Measurements from ENCODE around the gene GTF2F2.

GTF2F2 gene, protein sequence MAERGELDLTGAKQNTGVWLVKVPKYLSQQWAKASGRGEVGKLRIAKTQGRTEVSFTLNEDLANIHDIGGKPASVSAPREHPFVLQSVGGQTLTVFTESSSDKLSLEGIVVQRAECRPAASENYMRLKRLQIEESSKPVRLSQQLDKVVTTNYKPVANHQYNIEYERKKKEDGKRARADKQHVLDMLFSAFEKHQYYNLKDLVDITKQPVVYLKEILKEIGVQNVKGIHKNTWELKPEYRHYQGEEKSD

DNA sequence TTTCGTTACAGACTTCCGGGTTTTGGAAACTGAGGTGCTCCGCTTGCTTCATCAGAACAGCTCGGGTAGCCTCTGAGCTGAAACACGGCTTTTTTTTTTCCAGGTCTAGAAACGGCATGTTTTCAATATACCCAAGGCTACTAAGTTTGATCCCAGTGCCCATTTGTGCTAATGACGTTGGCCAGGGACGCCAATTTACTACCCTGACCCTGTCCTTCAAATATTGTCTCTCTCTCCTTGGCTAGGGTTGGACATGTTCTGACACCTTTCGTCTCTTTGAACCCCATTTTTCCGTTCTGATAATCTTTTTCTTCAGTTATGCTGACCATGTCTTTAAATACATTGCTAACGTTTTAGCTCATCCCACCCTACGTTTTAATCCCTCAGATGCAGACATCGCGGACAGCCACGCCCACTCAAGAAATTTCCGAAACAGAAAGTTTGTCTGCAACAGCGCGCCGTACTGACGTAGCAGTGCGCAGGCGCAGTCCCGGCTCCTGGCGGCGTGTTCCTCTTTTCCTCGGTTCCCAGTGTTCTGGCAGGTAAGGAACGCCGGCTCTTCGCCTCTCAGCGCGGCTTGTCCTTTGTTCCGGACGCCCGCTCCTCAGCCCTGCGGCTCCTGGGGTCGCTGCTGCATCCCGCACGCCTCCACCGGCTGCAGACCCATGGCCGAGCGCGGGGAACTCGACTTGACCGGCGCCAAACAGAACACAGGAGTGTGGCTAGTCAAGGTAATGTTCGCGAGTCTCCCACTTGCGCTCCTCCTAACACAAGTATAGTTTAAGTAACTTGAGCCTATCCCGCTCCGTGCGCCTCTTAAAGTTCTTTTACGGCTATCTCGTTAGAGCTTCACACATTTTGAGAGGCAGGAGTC is at the start of gene GTF2F2:
Gene GTF2F2 (plus strand): TSS at position 520 of the 874 bp plus-strand sequence. CDS start 146 bp downstream, at position 666.
- DNase-seq: peak; percentile 95

DNA sequence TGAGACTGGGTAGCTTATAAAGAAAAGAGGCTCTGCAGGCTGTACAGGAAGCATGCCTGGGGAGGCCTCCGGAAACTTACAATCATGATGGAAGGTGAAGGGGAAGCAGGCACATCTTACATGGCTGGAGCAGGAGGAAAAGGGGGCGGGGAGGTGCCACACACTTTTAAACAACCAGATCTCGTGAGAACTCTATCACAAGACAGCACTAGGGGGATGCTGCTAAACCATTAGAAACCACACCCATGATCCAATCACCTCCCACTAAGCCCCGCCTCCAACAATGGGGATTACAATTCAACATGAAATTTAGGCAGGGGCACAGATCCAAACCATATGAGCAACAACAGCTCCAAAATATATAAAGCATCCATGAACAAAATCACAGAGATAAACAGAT is 46.5 kb upstream of the GTF2F2 start:
- no peak for DNase-seq

DNA sequence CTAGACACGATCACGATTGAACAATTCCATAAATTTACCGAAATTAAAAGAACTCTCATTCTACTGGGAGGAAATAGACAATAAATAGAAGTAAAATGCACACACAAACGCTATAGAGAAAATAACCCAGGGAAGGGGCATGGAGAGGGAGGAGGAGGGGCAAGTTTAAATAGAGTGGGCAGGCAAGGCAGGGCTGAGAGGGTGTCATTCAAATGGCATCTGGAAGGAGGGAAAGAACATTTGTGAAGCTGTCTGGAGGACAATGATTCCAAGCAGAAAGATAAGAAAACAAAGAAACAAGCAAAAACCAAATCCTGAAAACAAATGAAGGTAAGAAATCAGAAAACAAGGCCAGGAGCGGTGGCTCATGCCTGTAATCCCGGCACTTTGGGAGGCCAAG is 45.6 kb upstream of the GTF2F2 start:
- DNase-seq: no peak

DNA sequence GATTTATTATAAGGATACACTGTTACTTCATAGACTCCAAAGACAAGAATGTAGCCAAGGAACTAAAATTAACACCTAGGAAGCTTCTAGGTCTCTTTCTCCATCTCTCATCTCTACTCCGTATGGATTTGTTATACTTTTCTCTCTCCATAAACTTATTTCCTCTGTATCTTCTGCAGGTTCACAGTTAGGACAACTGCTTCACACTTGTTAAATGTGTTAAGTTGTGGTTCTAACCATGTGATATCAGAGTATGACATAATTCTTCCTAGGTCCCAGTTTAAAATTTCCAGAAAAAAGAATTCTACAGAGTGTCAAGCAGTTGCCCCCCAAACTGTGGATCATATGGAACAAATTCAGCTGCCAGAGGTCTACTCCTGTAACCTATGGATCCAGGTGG is 42.3 kb upstream of the GTF2F2 start:
- DNase-seq: no peak

DNA sequence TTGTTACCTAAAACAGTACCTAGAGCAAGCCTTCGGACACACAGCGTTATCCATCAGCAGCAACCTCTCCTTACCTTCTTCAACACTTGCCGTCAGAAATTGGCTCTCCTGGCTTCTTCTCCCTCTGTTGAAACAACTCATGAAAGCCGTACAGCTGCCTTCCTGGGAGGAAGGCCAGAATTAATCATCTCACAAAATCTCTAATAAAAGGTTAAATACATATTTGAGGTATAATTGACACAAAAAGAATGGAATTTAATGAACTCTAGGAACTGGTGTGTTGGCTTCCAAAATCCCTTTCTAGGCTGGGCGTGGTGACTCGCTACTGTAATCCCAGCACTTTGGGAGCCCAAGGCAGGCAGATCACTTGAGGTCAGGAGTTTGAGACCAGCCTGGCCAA is 37.3 kb upstream of the GTF2F2 start:
- no peak for DNase-seq

DNA sequence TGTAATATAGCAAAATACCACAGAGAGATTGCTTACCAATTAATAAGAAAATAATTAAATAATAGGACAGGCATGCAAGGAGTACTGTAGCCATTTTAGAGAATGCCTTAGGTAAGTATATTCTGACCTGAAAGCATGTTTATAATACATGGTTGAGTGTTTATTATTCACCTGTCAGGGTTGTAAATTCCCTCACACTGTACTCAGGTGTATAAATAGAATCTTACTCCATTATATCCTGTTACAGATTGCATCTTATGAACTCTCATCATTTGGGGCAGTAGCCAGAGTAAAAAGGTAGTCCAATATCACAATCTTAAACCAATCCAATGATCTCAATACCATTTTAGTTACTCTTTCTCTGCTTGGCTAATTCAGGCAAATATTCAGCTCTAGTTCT is 35.8 kb upstream of the GTF2F2 start:
- DNase-seq: no peak

DNA sequence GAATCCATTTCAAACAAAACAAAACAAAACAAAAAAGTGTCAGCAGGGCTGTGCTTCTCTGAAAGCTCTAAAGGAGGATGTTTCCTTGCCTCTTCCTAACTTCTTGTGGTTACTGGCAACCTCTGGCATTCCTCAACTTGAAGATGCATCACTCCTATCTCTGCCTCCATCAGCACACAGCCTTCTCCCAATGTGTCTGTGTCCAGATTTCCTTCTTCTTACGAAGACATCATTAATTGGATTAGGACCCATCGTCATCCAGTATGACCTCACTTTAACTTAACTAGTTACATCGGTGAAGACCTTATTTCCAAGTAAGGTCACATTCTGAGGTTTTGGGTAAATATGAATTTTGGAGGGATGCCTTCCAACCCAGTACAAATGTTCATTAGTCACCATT is 33.8 kb upstream of the GTF2F2 start:
- no peak for DNase-seq

DNA sequence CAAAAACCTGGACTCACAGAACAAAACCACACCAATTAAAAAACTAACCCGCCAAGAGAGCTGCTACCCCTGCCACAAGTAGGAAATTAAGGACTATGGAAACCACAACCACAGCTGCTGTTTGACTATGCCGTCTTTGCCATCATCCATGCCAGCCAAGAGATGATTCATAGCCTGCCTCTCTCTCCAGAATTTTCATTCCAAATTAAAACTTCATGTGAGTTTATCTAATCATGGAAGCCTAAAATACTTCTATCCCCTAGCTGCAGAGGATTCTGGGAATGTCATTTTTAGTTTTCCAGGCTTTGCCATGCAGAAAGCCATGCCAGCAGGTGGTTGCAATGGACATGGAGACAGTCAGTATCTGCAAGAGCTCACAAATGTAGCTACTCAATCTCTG is 27.6 kb upstream of the GTF2F2 start:
- no peak for DNase-seq

DNA sequence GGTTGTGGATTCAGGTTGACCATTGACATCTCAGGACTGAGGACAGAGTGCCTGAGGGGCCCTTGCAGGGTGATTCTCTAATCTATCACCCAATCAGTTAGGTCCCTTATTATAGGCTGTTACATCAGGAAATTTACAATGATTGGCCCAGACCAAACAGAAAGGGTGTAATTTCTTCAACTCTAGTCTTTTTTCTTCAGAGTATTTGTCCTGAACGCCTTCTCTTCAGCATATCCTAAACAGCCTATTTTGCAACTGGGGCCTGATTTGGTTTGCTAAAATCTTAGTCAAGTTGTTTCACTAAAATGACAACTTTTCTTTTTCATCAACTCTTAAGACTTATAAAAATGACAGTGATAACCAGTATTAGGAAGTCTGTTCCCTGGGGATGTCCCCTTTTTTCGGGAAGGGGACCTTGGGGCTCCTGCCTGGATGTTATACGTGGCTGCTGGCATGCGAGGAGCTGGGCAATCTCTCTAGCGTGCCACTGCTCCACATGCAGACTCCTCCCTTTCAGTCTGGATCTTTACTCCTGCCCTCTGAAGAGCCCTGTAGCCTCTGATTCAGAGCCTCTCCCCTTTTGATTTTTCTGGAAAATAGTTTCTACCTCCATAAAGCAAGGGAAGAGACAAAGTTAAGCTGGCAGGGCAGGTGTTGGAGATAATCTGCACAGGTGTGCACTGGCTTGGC is 19.6 kb upstream of the GTF2F2 start:
- no peak for DNase-seq

DNA sequence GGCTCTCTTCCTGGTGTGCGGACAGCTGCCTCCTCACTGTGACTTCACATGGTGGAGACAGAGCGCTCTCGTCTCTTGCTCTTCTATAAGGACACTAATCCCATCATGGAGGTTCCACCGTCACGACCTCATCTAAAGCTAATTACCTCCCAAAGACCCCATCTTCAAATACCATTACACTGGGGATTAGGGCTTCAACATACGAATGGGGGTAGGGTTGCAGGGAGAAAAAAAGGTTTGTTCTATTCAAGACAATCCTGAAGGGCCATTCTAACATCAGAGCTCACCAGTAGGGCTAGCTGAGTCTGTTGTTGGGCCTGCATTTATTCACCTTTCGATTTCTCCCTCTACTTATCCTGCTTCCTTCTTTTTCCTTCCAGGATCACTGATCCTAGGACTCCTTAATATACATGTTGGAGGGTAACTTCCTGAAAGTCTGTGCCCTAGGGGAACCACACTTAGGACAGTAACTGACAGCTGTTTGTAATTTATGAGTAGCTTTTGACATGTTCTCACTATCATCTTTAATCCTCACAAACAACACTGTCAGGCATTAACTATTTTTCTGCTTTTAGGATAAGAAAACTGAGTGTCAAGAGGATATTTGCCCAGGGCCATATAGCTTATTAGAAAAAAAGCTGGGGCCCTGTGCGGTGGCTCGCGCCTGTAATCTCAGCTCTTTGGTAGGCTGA is 18.8 kb upstream of the GTF2F2 start:
- DNase-seq: no peak

DNA sequence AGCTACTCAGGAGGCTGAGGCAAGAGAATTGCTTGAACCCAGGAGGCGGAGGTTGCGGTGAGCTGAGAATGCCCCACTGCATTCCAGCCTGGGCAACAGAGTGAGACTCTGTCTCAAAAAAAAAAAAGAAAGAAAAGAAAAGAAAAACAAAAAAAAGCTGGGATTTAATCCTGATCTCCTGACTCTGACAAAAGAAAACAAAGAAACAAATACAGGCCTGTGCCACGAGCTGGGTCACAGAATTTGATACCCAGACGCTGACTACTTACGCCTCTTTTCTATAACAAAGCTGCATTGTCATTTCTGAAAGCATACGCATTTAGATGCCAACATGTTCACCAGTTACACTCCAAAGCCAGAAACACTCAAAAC is 18.2 kb upstream of the GTF2F2 start:
- DNase-seq: no peak

DNA sequence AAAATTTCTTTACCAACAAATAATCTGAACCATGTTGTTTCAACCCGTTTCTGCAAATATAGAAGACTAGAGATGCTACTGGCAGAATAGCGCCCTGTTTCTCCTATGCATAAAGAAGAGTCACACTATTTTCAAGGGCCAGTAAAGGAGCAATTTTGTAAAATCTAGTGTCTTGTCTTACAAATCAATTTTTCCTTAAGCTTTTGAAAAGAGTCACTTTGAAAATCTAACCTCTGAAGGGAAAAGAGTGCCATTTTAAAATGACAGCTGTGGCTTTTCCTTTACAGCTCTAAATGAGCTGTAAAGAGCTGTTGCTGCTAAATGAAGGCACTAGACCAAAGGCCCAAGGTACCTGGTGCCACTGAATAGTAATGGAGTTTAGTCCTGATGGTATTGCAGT is 16.9 kb upstream of the GTF2F2 start:
- DNase-seq: no peak

DNA sequence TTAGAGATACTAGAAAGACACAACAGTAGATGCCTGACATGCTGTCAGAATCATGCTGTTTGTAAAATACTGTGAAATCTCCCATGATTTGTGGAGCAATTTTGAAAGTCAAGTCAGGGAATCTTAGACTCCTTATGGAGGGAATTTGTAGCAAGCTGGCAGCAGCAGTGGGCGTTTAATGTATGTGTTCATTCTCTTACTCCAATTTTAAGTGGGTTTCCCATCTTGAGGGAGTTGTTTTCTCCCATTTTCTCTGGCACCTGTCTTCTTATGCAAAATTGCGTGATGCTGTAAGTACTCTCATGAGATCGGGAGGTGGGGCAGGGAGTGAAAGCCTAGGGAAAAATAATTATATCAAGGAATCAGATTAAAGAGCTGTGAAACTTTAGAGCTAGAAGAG is 16.0 kb upstream of the GTF2F2 start:
- no peak for DNase-seq

DNA sequence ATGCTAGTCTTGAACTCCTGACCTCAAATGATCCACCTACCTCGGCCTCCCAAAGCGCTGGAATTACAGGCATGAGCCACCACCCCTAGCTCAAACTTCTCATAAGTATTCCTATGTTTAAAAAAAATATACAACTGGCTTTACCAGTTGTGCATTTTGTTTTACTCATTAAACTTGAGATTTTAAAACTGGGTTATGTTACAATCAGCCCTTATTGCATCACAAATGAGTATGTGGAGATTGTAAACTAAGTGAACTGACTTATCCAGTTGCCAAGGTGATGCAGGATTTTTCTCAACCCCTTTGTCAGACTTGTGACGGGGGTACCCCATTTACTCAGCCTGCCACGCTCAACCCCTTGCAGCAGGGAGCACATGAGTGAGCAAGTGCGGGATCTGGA is 14.4 kb upstream of the GTF2F2 start:
- no peak for DNase-seq

DNA sequence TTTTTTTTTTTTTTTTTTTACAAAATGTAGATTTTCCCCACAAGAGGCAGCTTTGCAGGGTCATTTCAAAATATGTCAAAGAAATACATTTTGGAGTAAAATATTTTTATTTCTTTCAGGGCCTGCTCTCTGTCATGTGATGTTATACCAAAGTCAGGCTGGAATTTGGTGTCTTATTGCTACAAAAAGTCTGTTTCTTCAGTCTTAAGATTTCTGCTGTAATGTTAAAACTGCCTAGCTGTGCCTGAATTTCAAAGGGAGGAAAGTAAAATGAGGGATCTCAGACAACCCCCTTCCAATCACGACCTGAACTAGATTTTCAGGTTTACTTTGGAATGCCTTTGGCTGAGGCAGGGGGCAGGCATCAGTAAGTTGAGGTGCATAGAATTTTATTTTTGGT is 12.8 kb upstream of the GTF2F2 start:
- no peak for DNase-seq

DNA sequence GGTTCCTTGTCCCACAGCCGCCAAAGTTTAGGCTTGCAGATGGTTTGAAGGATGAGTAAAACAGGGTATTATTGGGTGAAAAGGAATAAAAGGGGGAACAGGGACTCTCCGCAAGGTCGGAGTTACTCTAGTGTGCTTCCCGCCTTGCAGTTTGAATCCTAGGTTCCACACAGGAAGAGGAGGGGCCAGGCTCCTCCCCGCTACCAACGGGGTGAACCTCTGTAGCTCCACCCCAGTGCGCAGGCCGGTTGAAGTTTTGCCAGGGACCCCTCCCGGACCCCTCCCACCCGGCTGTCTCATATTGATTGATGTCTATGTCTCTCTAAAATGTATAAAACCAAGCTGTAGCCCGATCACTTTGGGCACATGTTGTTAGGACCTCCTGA is 11.6 kb upstream of the GTF2F2 start:
- DNase-seq: peak; percentile 21

DNA sequence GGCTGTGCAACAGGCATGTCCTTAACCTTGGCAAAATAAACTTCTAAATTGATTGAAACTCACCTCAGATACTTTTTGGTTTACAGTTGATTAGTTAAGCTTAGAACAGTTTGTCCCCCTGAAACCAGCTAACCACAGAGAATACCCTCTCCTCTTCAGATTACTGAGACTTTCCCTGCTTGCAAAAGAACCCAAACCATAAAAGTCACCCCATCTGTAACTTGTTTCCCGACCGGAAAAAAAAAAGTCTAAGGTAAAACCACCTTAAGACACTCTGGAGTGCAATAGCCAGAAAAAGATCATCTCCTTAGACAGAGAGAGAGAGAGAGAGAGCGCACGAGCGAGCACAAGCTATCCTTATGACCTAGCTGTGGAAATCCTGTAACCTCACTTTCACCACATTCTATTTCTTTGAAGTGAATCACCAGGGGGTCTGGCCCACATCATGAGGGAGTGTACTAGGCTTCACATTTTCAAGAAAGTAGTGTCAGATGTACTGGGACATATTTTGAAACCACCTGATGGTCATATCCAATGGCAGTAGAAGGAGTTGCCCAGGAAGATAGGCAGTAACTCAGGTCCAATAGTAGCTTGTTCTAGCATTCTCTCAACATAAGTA is 11.1 kb upstream of the GTF2F2 start:
- no peak for DNase-seq

DNA sequence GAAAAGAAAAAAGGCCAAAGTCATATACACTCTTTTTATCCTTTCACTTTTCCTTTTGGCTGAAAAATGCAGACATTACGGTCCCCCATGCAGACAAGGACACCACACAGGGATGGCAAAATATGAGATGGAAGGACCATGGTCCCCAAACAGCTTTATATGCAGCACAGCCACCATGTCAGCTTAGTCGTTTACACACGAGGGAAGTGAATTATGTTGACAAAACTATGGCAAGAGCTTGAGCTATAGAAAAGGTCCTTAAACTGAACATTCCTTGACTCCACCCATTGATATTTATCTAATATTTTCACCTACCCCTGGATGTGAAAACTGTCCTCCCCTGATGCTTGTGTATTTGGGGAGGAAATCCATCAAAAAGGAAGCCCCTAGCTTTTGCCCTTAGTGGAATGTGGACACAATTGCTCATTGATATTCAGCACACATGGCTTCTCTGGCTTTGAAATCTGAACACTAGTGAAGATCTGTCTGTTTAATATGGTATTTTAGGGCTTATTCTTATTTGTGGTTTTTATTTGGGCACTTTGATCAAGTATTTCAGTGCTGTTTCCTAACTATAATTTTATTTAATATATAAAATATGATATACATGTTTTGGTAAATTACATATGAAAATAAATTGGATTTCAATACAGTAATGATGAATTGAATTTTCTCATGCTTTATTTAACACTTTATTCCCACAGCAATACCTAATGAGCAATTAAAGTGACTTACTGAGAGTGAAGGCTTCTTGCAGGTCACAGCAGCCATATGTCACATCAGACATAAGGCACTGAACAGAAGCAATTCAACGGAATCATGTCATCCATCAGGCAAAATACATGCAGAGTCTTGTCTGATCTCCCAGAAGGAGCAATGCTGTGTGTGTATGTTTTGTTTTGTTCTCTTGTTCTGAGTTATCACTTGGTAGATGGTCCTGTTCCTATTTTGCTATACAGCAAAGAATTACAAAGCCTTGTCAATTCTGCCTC is 6.8 kb upstream of the GTF2F2 start:
- DNase-seq: no peak

DNA sequence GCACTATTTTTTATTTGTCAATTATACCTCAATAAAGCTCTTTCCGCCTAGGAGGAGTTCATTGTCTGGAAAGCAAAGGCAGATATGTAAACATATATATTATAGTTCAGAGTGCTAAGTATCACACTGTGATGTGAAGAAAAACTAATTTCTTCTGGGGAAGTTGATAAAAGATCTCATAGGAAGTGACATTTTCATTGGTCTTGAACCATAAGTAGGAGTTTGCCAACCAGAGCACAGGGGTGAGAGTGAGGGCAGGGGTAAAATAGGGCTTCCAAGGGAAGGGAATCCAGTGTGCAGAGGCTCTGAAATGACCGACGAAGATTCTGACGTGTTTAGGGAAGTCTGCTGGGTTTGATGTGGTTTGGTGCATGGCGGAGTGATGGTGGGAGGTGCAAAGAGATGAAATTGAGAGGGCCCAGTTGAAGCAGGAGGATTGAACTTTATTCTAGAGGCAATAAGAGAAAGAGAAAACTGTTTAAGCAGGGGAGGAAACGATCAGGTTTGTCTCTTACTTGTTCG is 780 bp upstream of the GTF2F2 start:
- DNase-seq: peak; percentile 57

DNA sequence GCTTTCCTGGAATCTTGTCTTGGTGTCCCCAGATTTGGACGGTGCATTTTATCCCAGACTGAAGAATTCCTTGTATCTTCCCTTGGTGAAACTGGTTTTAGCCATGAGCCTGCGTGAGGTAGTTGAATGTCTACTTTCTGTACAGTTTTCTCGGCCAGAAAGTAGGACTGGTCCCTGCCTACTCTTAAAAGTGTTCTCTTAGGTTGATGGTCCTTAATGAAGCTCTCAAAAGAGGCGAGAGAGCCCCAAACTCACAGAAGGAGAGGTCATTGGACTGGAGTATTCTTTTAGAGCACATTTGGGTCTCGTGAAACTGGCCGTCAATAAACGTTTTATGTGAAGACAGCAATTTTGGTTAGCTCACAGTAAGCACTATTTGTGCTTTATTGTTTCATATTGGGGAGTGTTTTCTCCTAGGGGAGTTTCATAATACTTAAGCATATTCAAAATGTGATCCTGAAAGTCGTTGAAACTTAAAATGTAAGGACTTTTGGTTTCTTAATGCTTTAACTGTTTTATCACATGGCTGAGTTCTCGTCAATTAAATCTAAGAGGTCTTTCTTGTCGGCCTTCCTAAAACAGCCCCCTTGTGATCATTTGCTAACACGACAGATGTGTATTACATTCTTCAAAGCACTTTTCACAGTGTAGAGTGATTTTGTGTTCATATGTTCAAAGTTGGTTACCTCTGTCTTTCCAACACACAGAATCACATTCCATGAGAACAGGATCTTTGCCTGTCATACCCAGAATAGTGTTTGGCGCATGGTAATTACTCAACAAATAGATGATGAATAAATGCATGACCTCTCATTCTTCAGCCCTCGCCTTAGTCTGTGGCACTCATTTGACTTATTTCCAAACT is 889 bp downstream of the GTF2F2 start:
- DNase-seq: no peak

Measured in femur (tissue), 1 donor.